ENCODE measurements around the gene MYO1B. TPM values are rescaled to one million over a fixed set of nuclear protein-coding genes. Genes with fewer than 3 reads are reported as not detected.

The MYO1B gene
- total RNA-seq, 1 experiment from 2014 or later: 43.2 TPM

GRCh38 chr2:191328150-191328809, 83.1 kb downstream of the MYO1B start:
- Histone ChIP-seq H4K5ac (ENCODE audit: insufficient read length, low read depth, low read length) (no peak overlapping the region), H3K79me2 (ENCODE audit: insufficient read depth, low read length) (no peaks in the 10 kb centered on the region), H3K27me3 (ENCODE audit: insufficient read depth, low read length) (no peaks in the 10 kb centered on the region), H3K56ac (ENCODE audit: insufficient read length, low read depth, low read length) (no peak overlapping the region), H3K4ac (ENCODE audit: low read depth, low read length) (no peak overlapping the region), H3K4me1 (ENCODE audit: insufficient read depth, low read length) (peaks cover 3% of the 10 kb centered on the region; the same call in 1 of the 2 replicates), H3K4me2 (ENCODE audit: insufficient read depth, insufficient read length, low read length) (no peak overlapping the region), H3K18ac (ENCODE audit: insufficient read length, low read depth, low read length) (no peak overlapping the region), H3K23ac (ENCODE audit: insufficient read length, low read depth, low read length) (no peak overlapping the region), H4K91ac (ENCODE audit: insufficient read length, low read depth, low read length) (no peak overlapping the region), H3T11ph (ENCODE audit: low read length) (no peak overlapping the region), H2BK120ac (ENCODE audit: low read depth, low read length, poor library complexity, severe bottlenecking) (no peak overlapping the region), H3K27ac (ENCODE audit: insufficient read length, low read depth, low read length) (no peak overlapping the region), H3K79me1 (ENCODE audit: insufficient read depth, low read depth, low read length, poor library complexity, severe bottlenecking) (no peaks in the 10 kb centered on the region), H2AFZ (ENCODE audit: low read length) (no peak overlapping the region), H3K9me3 (ENCODE audit: control insufficient read depth, low read depth, low read length) (no peaks in the 10 kb centered on the region), H2BK5ac (ENCODE audit: insufficient read length, low read length) (no peak overlapping the region), H2BK15ac (ENCODE audit: low read depth, low read length) (peak overlapping the region; percentile 70; the same call in 1 of the 2 replicates), H2BK20ac (ENCODE audit: low read depth, low read length, poor library complexity, severe bottlenecking) (no peak overlapping the region), H3K14ac (ENCODE audit: insufficient read depth, low read length) (no peak overlapping the region), H3K9ac (ENCODE audit: extremely low read depth, insufficient read length, low read length) (no peak overlapping the region), H3K23me2 (ENCODE audit: insufficient read length, low read depth, low read length, poor library complexity, severe bottlenecking) (no peaks in the 10 kb centered on the region), H4K20me1 (ENCODE audit: control insufficient read depth, insufficient read depth, insufficient read length) (no peaks in the 10 kb centered on the region), H4K8ac (replicated peaks; ENCODE audit: insufficient read length, low read depth, low read length) (no peak overlapping the region), H2AK5ac (ENCODE audit: insufficient read length, low read length) (no peak overlapping the region), H2BK12ac (ENCODE audit: insufficient read length, low read depth, low read length) (no peak overlapping the region)
- DNase-seq: no peak
- Mint-ChIP-seq H3K36me3 (ENCODE audit: insufficient read depth in 1 of 3, low read depth in 3 of 3) (peaks cover 17 to 27% (median 26%) of the 10 kb centered on the region in 3 experiments), H3K4me3 (no peak overlapping the region), H3K27me3 (ENCODE audit: low read depth) (no peaks in the 10 kb centered on the region), H3K27ac (peak overlapping the region in 1 of 3 experiments; percentile 56; a peak in 1 of 7 replicates), H3K4me1 (peaks cover 10 to 12% of the 10 kb centered on the region in 2 experiments; a peak in 3 of 4 replicates), H3K9me3 (peaks cover 6% of the 10 kb centered on the region in 2 experiments; a peak in 4 of 5 replicates)
- TF ChIP-seq, protein P1, sequence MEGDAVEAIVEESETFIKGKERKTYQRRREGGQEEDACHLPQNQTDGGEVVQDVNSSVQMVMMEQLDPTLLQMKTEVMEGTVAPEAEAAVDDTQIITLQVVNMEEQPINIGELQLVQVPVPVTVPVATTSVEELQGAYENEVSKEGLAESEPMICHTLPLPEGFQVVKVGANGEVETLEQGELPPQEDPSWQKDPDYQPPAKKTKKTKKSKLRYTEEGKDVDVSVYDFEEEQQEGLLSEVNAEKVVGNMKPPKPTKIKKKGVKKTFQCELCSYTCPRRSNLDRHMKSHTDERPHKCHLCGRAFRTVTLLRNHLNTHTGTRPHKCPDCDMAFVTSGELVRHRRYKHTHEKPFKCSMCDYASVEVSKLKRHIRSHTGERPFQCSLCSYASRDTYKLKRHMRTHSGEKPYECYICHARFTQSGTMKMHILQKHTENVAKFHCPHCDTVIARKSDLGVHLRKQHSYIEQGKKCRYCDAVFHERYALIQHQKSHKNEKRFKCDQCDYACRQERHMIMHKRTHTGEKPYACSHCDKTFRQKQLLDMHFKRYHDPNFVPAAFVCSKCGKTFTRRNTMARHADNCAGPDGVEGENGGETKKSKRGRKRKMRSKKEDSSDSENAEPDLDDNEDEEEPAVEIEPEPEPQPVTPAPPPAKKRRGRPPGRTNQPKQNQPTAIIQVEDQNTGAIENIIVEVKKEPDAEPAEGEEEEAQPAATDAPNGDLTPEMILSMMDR (conservative IDR thresholded peaks at IDR 0.05): no peak
- no CpG with 5 or more reads among the region's 6 CpGs for WGBS (ENCODE audit: extremely low coverage, insufficient read length, low lambda C conversion rate)

All from H9 (cell line).